RPMI7951 (cell line): Measurements from ENCODE around the gene CUL5. TPM values are rescaled to one million over a fixed set of nuclear protein-coding genes. Genes with fewer than 3 reads are reported as not detected.
"Not testable (repeated sequence)": the region's sequence is repeated elsewhere in the genome, so short reads cannot be mapped to it uniquely, and the experiment has no call there.

Source experiments
- DNase-seq: peaks from one replicate; pipeline ENCODE4 v3.0.0-alpha.2; 2012; ENCODE audit warnings: low read depth
- total RNA-seq: library from RNA; depleted of rRNA; stranded (reverse); fragments of >200 nt; shearing (Covaris generic); gene quantifications from 2 replicates; pipeline ENCODE4 v1.2.3, GENCODE V29; 2014

Gene CUL5
- total RNA-seq, 1 experiment from 2014 or later: 32.3 TPM

GRCh38 chr11:108019870-108020540 is 11.3 kb downstream of the CUL5 start:
- DNase-seq: peak; percentile 20

- DNase-seq: no peak
Measured at GRCh38 chr11:108025387-108026080, 16.8 kb downstream of the CUL5 start.

- DNase-seq: no peak
Measured at GRCh38 chr11:108027057-108027456, 18.4 kb downstream of the CUL5 start.

- not testable (repeated sequence) for DNase-seq
Measured at GRCh38 chr11:108028822-108029441, 20.2 kb downstream of the CUL5 start.

GRCh38 chr11:108031604-108032003 is 22.9 kb downstream of the CUL5 start:
- DNase-seq: not testable (repeated sequence)

GRCh38 chr11:108032800-108033199 is 24.1 kb downstream of the CUL5 start:
- no peak for DNase-seq

GRCh38 chr11:108034034-108034433 is 25.3 kb downstream of the CUL5 start:
- no peak for DNase-seq

GRCh38 chr11:108034952-108035351 is 26.3 kb downstream of the CUL5 start:
- DNase-seq: no peak

- no peak for DNase-seq
Measured at GRCh38 chr11:108035690-108036089, 27.0 kb downstream of the CUL5 start.

GRCh38 chr11:108037211-108037610 is 28.5 kb downstream of the CUL5 start:
- DNase-seq: no peak

- no peak for DNase-seq
Measured at GRCh38 chr11:108037636-108038035, 28.9 kb downstream of the CUL5 start.

GRCh38 chr11:108048269-108048668 is 39.6 kb downstream of the CUL5 start:
- no peak for DNase-seq

- no peak for DNase-seq
Measured at GRCh38 chr11:108062336-108062735, 53.6 kb downstream of the CUL5 start.

- DNase-seq: no peak
Measured at GRCh38 chr11:108063410-108063809, 54.7 kb downstream of the CUL5 start.

GRCh38 chr11:108069947-108070346 is 61.2 kb downstream of the CUL5 start:
- DNase-seq: peak; percentile 50

- DNase-seq: no peak
Measured at GRCh38 chr11:108084811-108085210, 76.1 kb downstream of the CUL5 start.

GRCh38 chr11:108085672-108086071 is 77.0 kb downstream of the CUL5 start:
- DNase-seq: no peak

- no peak for DNase-seq
Measured at GRCh38 chr11:108092134-108092533, 83.4 kb downstream of the CUL5 start.

GRCh38 chr11:108093128-108093904 is 84.6 kb downstream of the CUL5 start:
- no peak for DNase-seq

GRCh38 chr11:108097179-108097578 is 88.5 kb downstream of the CUL5 start:
- no peak for DNase-seq

- DNase-seq: no peak
Measured at GRCh38 chr11:108101090-108101775, 92.5 kb downstream of the CUL5 start.

GRCh38 chr11:108111126-108111525 is 102.4 kb downstream of the CUL5 start:
- no peak for DNase-seq
